A673 (cell line): Measurements from ENCODE around the gene TBCD. TPM values are rescaled to one million over a fixed set of nuclear protein-coding genes. Genes with fewer than 3 reads are reported as not detected.

Experiments
- BruUV-seq: library from RNA; stranded (reverse); fragments of 400-500 nt; replicated peaks from 2 replicates; lab custom pipeline; 2021; lab: Mats Ljungman, UMichigan
- CTCF ChIA-PET: fragments of 300-600 bp; sonication (Branson Sonifier 250); formaldehyde crosslinking; loops from one replicate; lab custom pipeline; 2022; ENCODE audit warnings: antibody characterized with exemption; lab: Charles Lee
- POLR2A ChIA-PET: fragments of 300-600 bp; sonication (Branson Sonifier 250); formaldehyde crosslinking; loops from one replicate; lab custom pipeline; 2022; ENCODE audit warnings: antibody characterized with exemption; ENCODE audit not compliant: low non-redundant PET; lab: Charles Lee
- DNase-seq: peaks from one replicate; pipeline ENCODE4 v3.0.0-alpha.2; 2015; ENCODE audit warnings: low spot score
- H3K27ac ChIP-seq: fragments of 200-600 bp; sonication (generic); 2 replicates; pipeline ENCODE4 v1.5.1; 2016; ENCODE audit warnings: mixed run types, low read depth, mild to moderate bottlenecking, mixed read lengths, antibody characterized with exemption, low read length; ENCODE audit not compliant: poor library complexity, severe bottlenecking
- H3K27me3 ChIP-seq: fragments of 200-600 bp; sonication (generic); replicated peaks from 2 replicates; pipeline ENCODE4 v1.6.1; 2017; ENCODE audit warnings: mixed run types, low read depth, mild to moderate bottlenecking, mixed read lengths, antibody characterized with exemption, low read length; ENCODE audit not compliant: insufficient read depth, poor library complexity
- H3K36me3 ChIP-seq: fragments of 200-600 bp; sonication (generic); 2 replicates; pipeline ENCODE4 v1.6.1; 2016; ENCODE audit warnings: mixed run types, mild to moderate bottlenecking, mixed read lengths, antibody characterized with exemption, low read length; ENCODE audit not compliant: insufficient read depth, poor library complexity, severe bottlenecking
- H3K4me1 ChIP-seq: fragments of 200-600 bp; sonication (generic); 2 replicates; pipeline ENCODE4 v1.6.1; 2017; ENCODE audit warnings: mixed run types, mild to moderate bottlenecking, mixed read lengths, antibody characterized with exemption, low read length; ENCODE audit not compliant: insufficient read depth, poor library complexity, severe bottlenecking
- H3K4me3 ChIP-seq: fragments of 200-600 bp; sonication (generic); 2 replicates; pipeline ENCODE4 v1.5.1; 2016; ENCODE audit warnings: low read depth, mixed run types, mild to moderate bottlenecking, mixed read lengths, low read length; ENCODE audit not compliant: poor library complexity, severe bottlenecking
- H3K9me3 ChIP-seq: fragments of 200-600 bp; sonication (generic); 2 replicates; pipeline ENCODE4 v1.6.1; 2016; ENCODE audit warnings: mixed run types, low read depth, mild to moderate bottlenecking, mixed read lengths, antibody characterized with exemption, low read length; ENCODE audit not compliant: poor library complexity, severe bottlenecking
- CTCF ChIP-seq: fragments of 300-800, 200-600 bp; sonication (generic); conservative IDR thresholded peaks from 2 replicates; pipeline ENCODE4 v1.5.1; 2017; ENCODE audit warnings: low read depth, mild to moderate bottlenecking, antibody characterized with exemption, low read length, moderate library complexity, mixed read lengths
- EZH2 ChIP-seq: fragments of 200-600 bp; sonication (generic); IDR thresholded peaks from 2 replicates; pipeline ENCODE4 v1.6.1; 2017; ENCODE audit warnings: borderline replicate concordance, low read depth, mild to moderate bottlenecking, mixed read lengths, antibody characterized with exemption, low read length; ENCODE audit not compliant: poor library complexity, severe bottlenecking
- intact Hi-C: fragments of 100-400 bp; cut with micrococcal nuclease; formaldehyde crosslinking; loops from one replicate; pipeline ENCODE4 v1.10.0; 2022; ENCODE audit not compliant: unreplicated experiment
- total RNA-seq: library from RNA; stranded (reverse); gene quantifications from 2 replicates; pipeline ENCODE4 v1.2.3, GENCODE V29; 2021

The TBCD gene
- total RNA-seq, 1 experiment from 2014 or later: 113 TPM

GRCh38 chr17:82806645-82807044 lies 54.8 kb downstream of the TBCD start:
- Histone ChIP-seq H3K4me1 (no peaks in the 10 kb centered on the region), H3K27me3 (no peaks in the 10 kb centered on the region), H3K27ac (no peak overlapping the region), H3K36me3 (peaks cover 9% of the 10 kb centered on the region), H3K4me3 (no peak overlapping the region), H3K9me3 (no peaks in the 10 kb centered on the region)
- ChIA-PET POLR2A (no interaction called here), CTCF (no interaction called here)
- BruUV-seq: no TSS peak
- no peak for TF ChIP-seq EZH2
- no peak for TF ChIP-seq CTCF
- DNase-seq: no peak
- intact Hi-C loops: no loop called here

DNA sequence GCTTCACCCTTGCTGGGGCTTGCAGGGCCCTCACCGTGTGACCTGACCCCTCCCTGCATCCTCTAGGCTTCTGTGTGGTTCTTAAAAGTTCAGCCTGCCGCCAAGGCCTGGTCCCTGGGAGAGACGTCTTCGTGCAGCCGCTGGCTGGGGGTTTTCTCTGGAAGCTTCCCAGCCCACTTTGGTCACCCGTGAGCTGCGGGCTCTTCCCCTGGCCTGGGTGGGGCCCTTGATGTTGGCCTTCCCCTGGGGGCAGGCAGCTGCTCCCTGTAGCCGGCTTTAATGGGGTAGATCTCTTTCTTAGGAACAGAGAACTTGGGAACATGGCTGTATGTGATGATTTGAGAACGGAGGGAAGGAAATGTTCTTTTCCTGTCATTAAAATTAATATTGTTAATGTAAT lies 55.2 kb downstream of the TBCD start:
- H3K4me3 ChIP-seq: no peak overlapping the region
- H3K27me3 ChIP-seq: no peaks in the 10 kb centered on the region
- H3K9me3 ChIP-seq: no peaks in the 10 kb centered on the region
- CTCF ChIA-PET: no interaction called here
- no TSS peak for BruUV-seq
- intact Hi-C loops: no loop called here
- POLR2A ChIA-PET: no interaction called here
- DNase-seq: no peak
- peak overlapping the region; percentile 21 for H3K27ac ChIP-seq
- no peaks in the 10 kb centered on the region for H3K4me1 ChIP-seq
- TF ChIP-seq CTCF (no peak), EZH2 (no peak)
- peaks cover 9% of the 10 kb centered on the region for H3K36me3 ChIP-seq

GRCh38 chr17:82807562-82807961 lies 55.7 kb downstream of the TBCD start:
- Histone ChIP-seq H3K4me3 (no peak overlapping the region), H3K9me3 (no peaks in the 10 kb centered on the region), H3K27me3 (no peaks in the 10 kb centered on the region), H3K4me1 (no peaks in the 10 kb centered on the region), H3K36me3 (peaks cover 9% of the 10 kb centered on the region), H3K27ac (no peak overlapping the region)
- no TSS peak for BruUV-seq
- CTCF ChIA-PET: no interaction called here
- TF ChIP-seq CTCF (no peak), EZH2 (no peak)
- POLR2A ChIA-PET: no interaction called here
- DNase-seq: no peak
- intact Hi-C loops: no loop called here
